B cell (primary cell): ENCODE results near the gene TRIM54. TPM values are rescaled to one million over a fixed set of nuclear protein-coding genes. Genes with fewer than 3 reads are reported as not detected.

Experiments used
- ATAC-seq: fragments of 200-7000 bp; cut with Tn5 transposase; one replicate; pipeline ENCODE4 v1.10.0; 2021; ENCODE audit warnings: low read depth, mild to moderate bottlenecking, moderate number of reproducible peaks, moderate library complexity
- CTCF ChIA-PET: fragments of 350-600 bp; sonication (Branson Sonifier 250); formaldehyde crosslinking; loops from one replicate; lab custom pipeline; 2021; ENCODE audit warnings: antibody characterized with exemption, inconsistent platforms; lab: Charles Lee
- POLR2A ChIA-PET: fragments of 350-600 bp; sonication (Branson Sonifier 250); formaldehyde crosslinking; loops from one replicate; lab custom pipeline; 2021; ENCODE audit warnings: antibody characterized with exemption; lab: Charles Lee
- DNase-seq: peaks from one replicate; pipeline ENCODE4 v3.0.0; 2013
- H2AFZ ChIP-seq: 2 replicates; pipeline ENCODE4 v1.6.1; 2012; ENCODE audit warnings: mild to moderate bottlenecking, low read depth, low read length; ENCODE audit not compliant: insufficient read depth, poor library complexity, severe bottlenecking
- H3K27ac ChIP-seq, 2 donors: 1 replicate in 1 of 2; 2 replicates in 1 of 2; pipeline ENCODE4 v1.5.1; 2012 to 2013; ENCODE audit warnings: low read length in 2 of 2, mild to moderate bottlenecking in 2 of 2, moderate library complexity in 1 of 2
- H3K27me3 ChIP-seq, 4 experiments: fragments of 200-600 bp in 1 of 4; sonication (generic) in 1 of 4; replicated peaks in 1 of 4; 1 replicate in 2 of 4; 2 replicates in 2 of 4; pipeline versions ENCODE4 v1.6.1 to v1.7.0; 2013 to 2016; ENCODE audit warnings: low read length in 3 of 4, mild to moderate bottlenecking in 2 of 4, mixed read lengths in 1 of 4, moderate library complexity in 1 of 4; ENCODE audit not compliant: insufficient read depth in 4 of 4, control insufficient read depth in 3 of 4; ENCODE audit errors: control extremely low read depth in 1 of 4
- H3K36me3 ChIP-seq, 2 experiments: replicated peaks in 1 of 2; 1 replicate in 1 of 2; 2 replicates in 1 of 2; pipeline versions ENCODE4 v1.6.1 to v1.7.1; 2013; ENCODE audit warnings: low read length in 1 of 2; ENCODE audit not compliant: insufficient read depth in 2 of 2, control insufficient read depth in 1 of 2; ENCODE audit errors: control extremely low read depth in 1 of 2, extremely low read depth in 1 of 2
- H3K4me1 ChIP-seq, 2 donors: fragments of 200-600 bp in 1 of 2; sonication (generic) in 1 of 2; 1 replicate in 1 of 2; 2 replicates in 1 of 2; pipeline versions ENCODE4 v1.5.1 to v1.6.1; 2013 to 2017; ENCODE audit warnings: low read length in 2 of 2; ENCODE audit not compliant: control insufficient read depth in 2 of 2, insufficient read depth in 2 of 2
- H3K4me2 ChIP-seq: replicated peaks from 2 replicates; pipeline ENCODE3; 2012; ENCODE audit warnings: mild to moderate bottlenecking, low read depth, low read length; ENCODE audit not compliant: poor library complexity, severe bottlenecking
- H3K4me3 ChIP-seq, 5 experiments: fragments of 200-600 bp in 1 of 5; sonication (generic) in 1 of 5; 1 replicate in 3 of 5; 2 replicates in 2 of 5; pipeline versions ENCODE4 v1.5.1 to v1.7.0; 2011 to 2016; ENCODE audit warnings: low read length in 4 of 5, mild to moderate bottlenecking in 4 of 5, low read depth in 2 of 5, control low read depth in 1 of 5, moderate library complexity in 1 of 5; ENCODE audit not compliant: insufficient read depth in 1 of 5; ENCODE audit errors: control extremely low read depth in 1 of 5, extremely low read depth in 1 of 5
- H3K79me2 ChIP-seq: fragments of 200-600 bp; sonication (generic); one replicate; pipeline ENCODE4 v1.6.0; 2016; ENCODE audit warnings: low read length; ENCODE audit not compliant: control insufficient read depth, insufficient read depth
- H3K9ac ChIP-seq: fragments of 200-600 bp; sonication (generic); 2 replicates; pipeline ENCODE4 v1.6.1; 2017; ENCODE audit warnings: mild to moderate bottlenecking, low read length, moderate library complexity
- H3K9me3 ChIP-seq, 3 donors: one replicate each; pipeline versions ENCODE4 v1.6.1 to v1.7.1; 2013; ENCODE audit warnings: low read length in 2 of 3; ENCODE audit not compliant: control insufficient read depth in 2 of 3, insufficient read depth in 1 of 3; ENCODE audit errors: control extremely low read depth in 1 of 3
- H4K20me1 ChIP-seq: 2 replicates; pipeline ENCODE4 v1.6.0; 2012; ENCODE audit warnings: mild to moderate bottlenecking, low read length; ENCODE audit not compliant: insufficient read depth, control insufficient read depth, poor library complexity, severe bottlenecking
- H3K27ac Mint-ChIP-seq: one replicate; pipeline ENCODE4 v1.8.0; 2021; ENCODE audit warnings: mixed read lengths
- H3K27me3 Mint-ChIP-seq: one replicate; pipeline ENCODE4 v1.8.0; 2021; ENCODE audit warnings: mixed read lengths
- H3K4me1 Mint-ChIP-seq: one replicate; pipeline ENCODE4 v1.8.0; 2021; ENCODE audit warnings: mixed read lengths
- H3K4me3 Mint-ChIP-seq: one replicate; pipeline ENCODE4 v1.8.0; 2021; ENCODE audit warnings: mixed read lengths
- H3K9me3 Mint-ChIP-seq: one replicate; pipeline ENCODE4 v1.8.0; 2022; ENCODE audit warnings: mixed read lengths; ENCODE audit not compliant: insufficient read depth
- CTCF ChIP-seq: fragments of 200-600 bp; IDR thresholded peaks from one replicate; pipeline ENCODE4 v1.8.0; 2022; ENCODE audit warnings: antibody characterized with exemption, mild to moderate bottlenecking
- EZH2 ChIP-seq: IDR thresholded peaks from 2 replicates; pipeline ENCODE4 v1.6.1; 2012; ENCODE audit warnings: borderline replicate concordance, low read depth, mild to moderate bottlenecking, moderate library complexity, low read length; ENCODE audit not compliant: insufficient read depth, poor library complexity, severe bottlenecking
- WGBS: methylation state at CpG from one replicate; pipeline ENCODE4 v1.1.5; 2013; ENCODE audit warnings: missing lambda C conversion rate; ENCODE audit not compliant: insufficient coverage; 5-methylcytosine and 5-hydroxymethylcytosine counted together
- intact Hi-C: fragments of 100-400 bp; cut with micrococcal nuclease; formaldehyde crosslinking; loops from one replicate; pipeline ENCODE4 v1.10.0; 2022
- polyA plus RNA-seq: library from polyadenylated mRNA; depleted of rRNA; stranded (reverse); fragments of >200 nt; gene quantifications from 2 replicates; pipeline ENCODE4 v1.2.3, GENCODE V29; 2012
- total RNA-seq, 2 donors: library from RNA; stranded (reverse); fragments of 120-200 nt in 1 of 2; gene quantifications; 1 replicate in 1 of 2; 2 replicates in 1 of 2; pipeline versions ENCODE4 v1.2.3 to v1.2.4, GENCODE V29; 2013 to 2022

TRIM54 gene
- total and polyA plus RNA-seq, 2 donors (not counting 1 experiment from before 2014, with no cell fraction given) = not detected

DNA sequence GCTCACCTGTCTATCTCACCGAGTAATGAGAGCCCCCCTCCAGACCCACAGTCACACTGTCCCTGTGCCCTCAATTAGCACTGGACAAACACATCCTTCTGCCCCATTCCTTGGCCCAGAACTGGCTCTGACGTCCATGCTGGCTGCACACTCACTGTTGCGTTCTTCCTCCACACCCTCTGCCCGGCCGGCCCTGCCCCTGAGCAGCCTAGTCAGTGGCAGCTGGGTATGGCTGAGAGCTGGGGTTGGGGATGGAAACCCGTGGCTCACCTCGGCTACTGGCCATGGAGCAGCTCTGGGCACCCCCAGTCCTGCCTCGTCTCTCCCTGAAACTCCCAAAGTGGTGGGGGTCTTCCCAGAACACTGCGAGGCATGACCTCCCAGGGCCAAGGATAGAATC is 32.5 kb downstream of the TRIM54 start:
- WGBS = 95% methylated on average over 7 of the region's 9 CpGs
- Mint-ChIP-seq H3K4me1 (no peaks in the 10 kb centered on the region), H3K27me3 (no peaks in the 10 kb centered on the region), H3K9me3 (no peaks in the 10 kb centered on the region), H3K4me3 (no peak overlapping the region), H3K27ac (no peak overlapping the region)
- intact Hi-C loops = no loop called here
- Histone ChIP-seq H3K4me3 (no peak overlapping the region), H3K9me3 (no peaks in the 10 kb centered on the region), H4K20me1 (peaks cover 11% of the 10 kb centered on the region), H3K9ac (no peak overlapping the region), H3K79me2 (peaks cover 5% of the 10 kb centered on the region), H2AFZ (no peak overlapping the region), H3K4me2 (no peak overlapping the region), H3K27me3 (no peaks in the 10 kb centered on the region), H3K4me1 (no peaks in the 10 kb centered on the region), H3K27ac (no peak overlapping the region), H3K36me3 (peaks cover 4 to 21% of the 10 kb centered on the region in 2 experiments)
- ChIA-PET CTCF (interaction anchor here (1.5 to 1.8 kb wide), 2 partner anchors 11 to 35 kb away, joined by 3 to 9 read pairs; no protein-coding TSS in a partner anchor), POLR2A (no interaction called here)
- no peak for ATAC-seq
- DNase-seq = no peak
- TF ChIP-seq CTCF (no peak), EZH2 (no peak)

- H4K20me1 ChIP-seq = peaks cover 11% of the 10 kb centered on the region
- TF ChIP-seq CTCF = no peak
- no peak for TF ChIP-seq EZH2
- 97% methylated on average over 7 of the region's 8 CpGs for WGBS
- no peak overlapping the region for H3K4me2 ChIP-seq
- H3K9me3 Mint-ChIP-seq = no peaks in the 10 kb centered on the region
- H3K27me3 Mint-ChIP-seq = no peaks in the 10 kb centered on the region
- intact Hi-C loops = no loop called here
- no peak overlapping the region for H3K27ac ChIP-seq
- H3K4me1 ChIP-seq = no peaks in the 10 kb centered on the region
- no peak overlapping the region for H3K27ac Mint-ChIP-seq
- POLR2A ChIA-PET = no interaction called here
- peaks cover 9% of the 10 kb centered on the region for H3K79me2 ChIP-seq
- no peaks in the 10 kb centered on the region for H3K9me3 ChIP-seq
- peaks cover 4 to 19% of the 10 kb centered on the region in 2 experiments for H3K36me3 ChIP-seq
- no peak overlapping the region for H3K4me3 Mint-ChIP-seq
- H3K27me3 ChIP-seq = no peaks in the 10 kb centered on the region
- ATAC-seq (no peak), DNase-seq (no peak)
- no peak overlapping the region for H3K9ac ChIP-seq
- H3K4me3 ChIP-seq = no peak overlapping the region
- CTCF ChIA-PET = interaction anchor here (1.5 to 1.8 kb wide), 2 partner anchors 12 to 35 kb away, joined by 3 to 9 read pairs; no protein-coding TSS in a partner anchor
- H2AFZ ChIP-seq = no peak overlapping the region
- no peaks in the 10 kb centered on the region for H3K4me1 Mint-ChIP-seq
Measured at GRCh38 chr2:27315122-27315521, 32.9 kb downstream of the TRIM54 start.
